Measurements from ENCODE around the gene C6.
"Not testable (repeated sequence)": the region's sequence is repeated elsewhere in the genome, so short reads cannot be mapped to it uniquely, and the experiment has no call there.

Gene C6

GRCh38 chr5:41186143-41186542, 27.2 kb downstream of the C6 start:
- no peaks in the 10 kb centered on the region for H3K9me3 ChIP-seq (ENCODE audit: insufficient read depth, low read length)
- no peaks in the 10 kb centered on the region for H3K36me3 ChIP-seq (ENCODE audit: low read length)
- H3K9me2 ChIP-seq (replicated peaks; ENCODE audit: insufficient read depth, low read length), result no peaks in the 10 kb centered on the region
- no peak overlapping the region for H2AFZ ChIP-seq (ENCODE audit: low read depth, low read length, severe bottlenecking)
- H3K9ac ChIP-seq (ENCODE audit: low read length), result no peak overlapping the region
- no peaks in the 10 kb centered on the region for H4K20me1 ChIP-seq (ENCODE audit: low read depth, low read length)
- no peaks in the 10 kb centered on the region for H3F3A ChIP-seq (ENCODE audit: insufficient read depth)
- H3K27ac ChIP-seq (ENCODE audit: low read depth, low read length), result no peak overlapping the region
- no peaks in the 10 kb centered on the region for H3K79me2 ChIP-seq (ENCODE audit: insufficient read depth, low read length)
- TF ChIP-seq EZH2phosphoT487 (conservative IDR thresholded peaks at IDR 0.05; ENCODE audit: low read length), result no peak
- TF ChIP-seq CTCF (IDR thresholded peaks at IDR 0.05; ENCODE audit: insufficient read depth, low read length, poor library complexity, severe bottlenecking), result no peak
- no peaks in the 10 kb centered on the region for H3K27me3 ChIP-seq (ENCODE audit: low read length)
- no peak overlapping the region for H3K4me3 ChIP-seq (ENCODE audit: insufficient read depth, low read length, poor library complexity, severe bottlenecking)
- no peak overlapping the region for H3K4me2 ChIP-seq (ENCODE audit: low read depth, low read length, poor library complexity, severe bottlenecking)

GRCh38 chr5:41183331-41183730, 30.0 kb downstream of the C6 start:
- H3K79me2 ChIP-seq (ENCODE audit: insufficient read depth, low read length); H3F3A ChIP-seq (ENCODE audit: insufficient read depth); H3K4me2 ChIP-seq (ENCODE audit: low read depth, low read length, poor library complexity, severe bottlenecking); H3K9me2 ChIP-seq (replicated peaks; ENCODE audit: insufficient read depth, low read length); H2AFZ ChIP-seq (ENCODE audit: low read depth, low read length, severe bottlenecking); H3K36me3 ChIP-seq (ENCODE audit: low read length); H3K27ac ChIP-seq (ENCODE audit: low read depth, low read length); H3K9ac ChIP-seq (ENCODE audit: low read length); H3K9me3 ChIP-seq (ENCODE audit: insufficient read depth, low read length); H3K27me3 ChIP-seq (ENCODE audit: low read length); H3K4me3 ChIP-seq (ENCODE audit: insufficient read depth, low read length, poor library complexity, severe bottlenecking); H4K20me1 ChIP-seq (ENCODE audit: low read depth, low read length): not testable (repeated sequence)

GRCh38 chr5:41182666-41183065, 30.7 kb downstream of the C6 start:
- no peak overlapping the region for H3K9ac ChIP-seq (ENCODE audit: low read length)
- no peaks in the 10 kb centered on the region for H4K20me1 ChIP-seq (ENCODE audit: low read depth, low read length)
- no peaks in the 10 kb centered on the region; the same call in 1 of the 2 replicates for H3K9me2 ChIP-seq (replicated peaks; ENCODE audit: insufficient read depth, low read length)
- H3K27me3 ChIP-seq (ENCODE audit: low read length), result no peaks in the 10 kb centered on the region
- H3K9me3 ChIP-seq (ENCODE audit: insufficient read depth, low read length), result no peaks in the 10 kb centered on the region
- H3K4me2 ChIP-seq (ENCODE audit: low read depth, low read length, poor library complexity, severe bottlenecking), result no peak overlapping the region
- H3K36me3 ChIP-seq (ENCODE audit: low read length), result no peaks in the 10 kb centered on the region
- no peak overlapping the region for H3K27ac ChIP-seq (ENCODE audit: low read depth, low read length)
- no peak for TF ChIP-seq CTCF (IDR thresholded peaks at IDR 0.05; ENCODE audit: insufficient read depth, low read length, poor library complexity, severe bottlenecking)
- no peak for TF ChIP-seq EZH2phosphoT487 (conservative IDR thresholded peaks at IDR 0.05; ENCODE audit: low read length)
- H3K79me2 ChIP-seq (ENCODE audit: insufficient read depth, low read length), result no peaks in the 10 kb centered on the region
- H3F3A ChIP-seq (ENCODE audit: insufficient read depth), result no peaks in the 10 kb centered on the region
- no peak overlapping the region for H3K4me3 ChIP-seq (ENCODE audit: insufficient read depth, low read length, poor library complexity, severe bottlenecking)
- H2AFZ ChIP-seq (ENCODE audit: low read depth, low read length, severe bottlenecking), result no peak overlapping the region

GRCh38 chr5:41181691-41182564, 31.4 kb downstream of the C6 start:
- H3K4me2 ChIP-seq (ENCODE audit: low read depth, low read length, poor library complexity, severe bottlenecking), result no peak overlapping the region
- H3F3A ChIP-seq (ENCODE audit: insufficient read depth), result no peaks in the 10 kb centered on the region
- no peaks in the 10 kb centered on the region for H3K36me3 ChIP-seq (ENCODE audit: low read length)
- H4K20me1 ChIP-seq (ENCODE audit: low read depth, low read length), result no peaks in the 10 kb centered on the region
- H3K9me3 ChIP-seq (ENCODE audit: insufficient read depth, low read length), result no peaks in the 10 kb centered on the region
- no peaks in the 10 kb centered on the region for H3K79me2 ChIP-seq (ENCODE audit: insufficient read depth, low read length)
- H3K27ac ChIP-seq (ENCODE audit: low read depth, low read length), result no peak overlapping the region
- H3K4me3 ChIP-seq (ENCODE audit: insufficient read depth, low read length, poor library complexity, severe bottlenecking), result no peak overlapping the region
- no peak overlapping the region for H3K9ac ChIP-seq (ENCODE audit: low read length)
- no peaks in the 10 kb centered on the region; the same call in 1 of the 2 replicates for H3K9me2 ChIP-seq (replicated peaks; ENCODE audit: insufficient read depth, low read length)
- no peaks in the 10 kb centered on the region for H3K27me3 ChIP-seq (ENCODE audit: low read length)
- H2AFZ ChIP-seq (ENCODE audit: low read depth, low read length, severe bottlenecking), result no peak overlapping the region
- TF ChIP-seq EZH2phosphoT487 (conservative IDR thresholded peaks at IDR 0.05; ENCODE audit: low read length) (no peak), CTCF (IDR thresholded peaks at IDR 0.05; ENCODE audit: insufficient read depth, low read length, poor library complexity, severe bottlenecking) (no peak)
